Measurements from ENCODE around the gene CPB1.

The CPB1 gene

GRCh38 chr3:148861277-148861869 is 33.8 kb downstream of the CPB1 start:
- no peaks in the 10 kb centered on the region for H3K9me3 ChIP-seq (ENCODE audit: control insufficient read depth, insufficient read depth, low read length)
- no peaks in the 10 kb centered on the region for H4K20me1 ChIP-seq (ENCODE audit: control insufficient read depth, insufficient read depth, low read depth, low read length)
- no peaks in the 10 kb centered on the region for H3K9me2 ChIP-seq (replicated peaks; ENCODE audit: control insufficient read depth, low read length)
- no peak overlapping the region for H3K4me3 ChIP-seq (ENCODE audit: low read length)
- H3K27ac ChIP-seq (ENCODE audit: low read depth, low read length): no peak overlapping the region
- H3K4me1 ChIP-seq (ENCODE audit: control insufficient read depth, low read length): no peaks in the 10 kb centered on the region
- H3K36me3 ChIP-seq (ENCODE audit: control insufficient read depth, low read length): no peaks in the 10 kb centered on the region
- TF ChIP-seq CTCF (IDR thresholded peaks at IDR 0.05; ENCODE audit: low read depth, low read length, poor library complexity, severe bottlenecking): peak; percentile 80
- TF ChIP-seq EZH2phosphoT487 (IDR thresholded peaks at IDR 0.05; ENCODE audit: borderline replicate concordance, low read length): no peak
- H3K4me2 ChIP-seq (ENCODE audit: low read length): no peak overlapping the region
- H3K79me2 ChIP-seq (ENCODE audit: control insufficient read depth, low read length): no peaks in the 10 kb centered on the region
- H3K27me3 ChIP-seq (ENCODE audit: control insufficient read depth, low read length): peaks cover 10% of the 10 kb centered on the region; the same call in 1 of the 2 replicates
- H3F3A ChIP-seq (ENCODE audit: control insufficient read depth, insufficient read depth): no peaks in the 10 kb centered on the region

- no peaks in the 10 kb centered on the region for H3K36me3 ChIP-seq (ENCODE audit: control insufficient read depth, low read length)
- H3F3A ChIP-seq (ENCODE audit: control insufficient read depth, insufficient read depth): no peaks in the 10 kb centered on the region
- H3K4me1 ChIP-seq (ENCODE audit: control insufficient read depth, low read length): no peaks in the 10 kb centered on the region
- H3K27me3 ChIP-seq (ENCODE audit: control insufficient read depth, low read length): peaks cover 10% of the 10 kb centered on the region; the same call in 1 of the 2 replicates
- no peak overlapping the region for H3K27ac ChIP-seq (ENCODE audit: low read depth, low read length)
- H3K4me2 ChIP-seq (ENCODE audit: low read length): no peak overlapping the region
- no peaks in the 10 kb centered on the region for H3K9me3 ChIP-seq (ENCODE audit: control insufficient read depth, insufficient read depth, low read length)
- no peaks in the 10 kb centered on the region for H4K20me1 ChIP-seq (ENCODE audit: control insufficient read depth, insufficient read depth, low read depth, low read length)
- H3K4me3 ChIP-seq (ENCODE audit: low read length): no peak overlapping the region
- H3K79me2 ChIP-seq (ENCODE audit: control insufficient read depth, low read length): no peaks in the 10 kb centered on the region
- no peak for TF ChIP-seq CTCF (IDR thresholded peaks at IDR 0.05; ENCODE audit: low read depth, low read length, poor library complexity, severe bottlenecking)
- no peak for TF ChIP-seq EZH2phosphoT487 (IDR thresholded peaks at IDR 0.05; ENCODE audit: borderline replicate concordance, low read length)
- H3K9me2 ChIP-seq (replicated peaks; ENCODE audit: control insufficient read depth, low read length): no peaks in the 10 kb centered on the region
Measured at GRCh38 chr3:148863297-148863696, 35.7 kb downstream of the CPB1 start.

- Histone ChIP-seq H3K79me2 (ENCODE audit: control insufficient read depth, low read length) (no peaks in the 10 kb centered on the region), H3K36me3 (ENCODE audit: control insufficient read depth, low read length) (no peaks in the 10 kb centered on the region), H3K4me2 (ENCODE audit: low read length) (no peak overlapping the region), H3K9me3 (ENCODE audit: control insufficient read depth, insufficient read depth, low read length) (no peaks in the 10 kb centered on the region), H3K27ac (ENCODE audit: low read depth, low read length) (no peak overlapping the region), H3K27me3 (ENCODE audit: control insufficient read depth, low read length) (peaks cover 10% of the 10 kb centered on the region; the same call in 1 of the 2 replicates), H4K20me1 (ENCODE audit: control insufficient read depth, insufficient read depth, low read depth, low read length) (no peaks in the 10 kb centered on the region), H3K9me2 (replicated peaks; ENCODE audit: control insufficient read depth, low read length) (no peaks in the 10 kb centered on the region), H3F3A (ENCODE audit: control insufficient read depth, insufficient read depth) (no peaks in the 10 kb centered on the region), H3K4me3 (ENCODE audit: low read length) (no peak overlapping the region), H3K4me1 (ENCODE audit: control insufficient read depth, low read length) (no peaks in the 10 kb centered on the region)
- TF ChIP-seq CTCF (IDR thresholded peaks at IDR 0.05; ENCODE audit: low read depth, low read length, poor library complexity, severe bottlenecking) (no peak), EZH2phosphoT487 (IDR thresholded peaks at IDR 0.05; ENCODE audit: borderline replicate concordance, low read length) (no peak)
Measured at GRCh38 chr3:148863814-148864213, 36.2 kb downstream of the CPB1 start.
